ENCODE data around the gene HMMR.

DNA sequence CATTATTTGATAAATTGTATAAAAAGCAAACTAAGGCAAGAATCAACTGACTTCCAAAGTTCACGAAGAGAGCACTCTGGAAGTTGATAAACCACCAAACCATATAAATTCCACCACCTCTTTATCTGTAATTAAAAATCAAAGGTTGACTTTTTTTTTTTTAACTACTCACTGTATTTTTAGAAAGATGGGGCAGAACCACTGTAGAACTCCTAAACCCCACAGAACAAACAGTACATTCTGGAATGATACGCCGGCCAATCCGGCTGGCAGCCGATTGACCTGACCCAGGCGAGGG is 23.5 kb upstream of the HMMR start:
- TF ChIP-seq, protein P1, sequence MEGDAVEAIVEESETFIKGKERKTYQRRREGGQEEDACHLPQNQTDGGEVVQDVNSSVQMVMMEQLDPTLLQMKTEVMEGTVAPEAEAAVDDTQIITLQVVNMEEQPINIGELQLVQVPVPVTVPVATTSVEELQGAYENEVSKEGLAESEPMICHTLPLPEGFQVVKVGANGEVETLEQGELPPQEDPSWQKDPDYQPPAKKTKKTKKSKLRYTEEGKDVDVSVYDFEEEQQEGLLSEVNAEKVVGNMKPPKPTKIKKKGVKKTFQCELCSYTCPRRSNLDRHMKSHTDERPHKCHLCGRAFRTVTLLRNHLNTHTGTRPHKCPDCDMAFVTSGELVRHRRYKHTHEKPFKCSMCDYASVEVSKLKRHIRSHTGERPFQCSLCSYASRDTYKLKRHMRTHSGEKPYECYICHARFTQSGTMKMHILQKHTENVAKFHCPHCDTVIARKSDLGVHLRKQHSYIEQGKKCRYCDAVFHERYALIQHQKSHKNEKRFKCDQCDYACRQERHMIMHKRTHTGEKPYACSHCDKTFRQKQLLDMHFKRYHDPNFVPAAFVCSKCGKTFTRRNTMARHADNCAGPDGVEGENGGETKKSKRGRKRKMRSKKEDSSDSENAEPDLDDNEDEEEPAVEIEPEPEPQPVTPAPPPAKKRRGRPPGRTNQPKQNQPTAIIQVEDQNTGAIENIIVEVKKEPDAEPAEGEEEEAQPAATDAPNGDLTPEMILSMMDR (IDR thresholded peaks at IDR 0.05 in 2 of 3, conservative IDR thresholded peaks at IDR 0.05 in 1 of 3; ENCODE audit: insufficient read depth in 2 of 3, low read depth in 1 of 3, low read length in 3 of 3): no peak
- TF ChIP-seq KDM4B (IDR thresholded peaks at IDR 0.05; ENCODE audit: borderline replicate concordance in 2 of 2, low read depth in 1 of 2) (no peak), TARDBP (IDR thresholded peaks at IDR 0.05) (no peak), SAP30 (IDR thresholded peaks at IDR 0.05; ENCODE audit: borderline replicate concordance, insufficient read depth, low read depth, low read length, poor library complexity, severe bottlenecking) (no peak), POLR2A (conservative IDR thresholded peaks at IDR 0.05) (peak; percentile 91), BACH1 (tag; IDR thresholded peaks at IDR 0.05) (no peak), POLR2AphosphoS2 (IDR thresholded peaks at IDR 0.05; ENCODE audit: low read length) (no peak), TAF9B (IDR thresholded peaks at IDR 0.05; ENCODE audit: partially characterized antibody) (peak; percentile 55), MXI1 (IDR thresholded peaks at IDR 0.05; ENCODE audit: low read depth, low read length) (no peak)
- TF ChIP-seq, protein P2, sequence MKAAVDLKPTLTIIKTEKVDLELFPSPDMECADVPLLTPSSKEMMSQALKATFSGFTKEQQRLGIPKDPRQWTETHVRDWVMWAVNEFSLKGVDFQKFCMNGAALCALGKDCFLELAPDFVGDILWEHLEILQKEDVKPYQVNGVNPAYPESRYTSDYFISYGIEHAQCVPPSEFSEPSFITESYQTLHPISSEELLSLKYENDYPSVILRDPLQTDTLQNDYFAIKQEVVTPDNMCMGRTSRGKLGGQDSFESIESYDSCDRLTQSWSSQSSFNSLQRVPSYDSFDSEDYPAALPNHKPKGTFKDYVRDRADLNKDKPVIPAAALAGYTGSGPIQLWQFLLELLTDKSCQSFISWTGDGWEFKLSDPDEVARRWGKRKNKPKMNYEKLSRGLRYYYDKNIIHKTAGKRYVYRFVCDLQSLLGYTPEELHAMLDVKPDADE (conservative IDR thresholded peaks at IDR 0.05; ENCODE audit: control insufficient read depth, low read depth, low read length): no peak
- TF ChIP-seq, protein P3, sequence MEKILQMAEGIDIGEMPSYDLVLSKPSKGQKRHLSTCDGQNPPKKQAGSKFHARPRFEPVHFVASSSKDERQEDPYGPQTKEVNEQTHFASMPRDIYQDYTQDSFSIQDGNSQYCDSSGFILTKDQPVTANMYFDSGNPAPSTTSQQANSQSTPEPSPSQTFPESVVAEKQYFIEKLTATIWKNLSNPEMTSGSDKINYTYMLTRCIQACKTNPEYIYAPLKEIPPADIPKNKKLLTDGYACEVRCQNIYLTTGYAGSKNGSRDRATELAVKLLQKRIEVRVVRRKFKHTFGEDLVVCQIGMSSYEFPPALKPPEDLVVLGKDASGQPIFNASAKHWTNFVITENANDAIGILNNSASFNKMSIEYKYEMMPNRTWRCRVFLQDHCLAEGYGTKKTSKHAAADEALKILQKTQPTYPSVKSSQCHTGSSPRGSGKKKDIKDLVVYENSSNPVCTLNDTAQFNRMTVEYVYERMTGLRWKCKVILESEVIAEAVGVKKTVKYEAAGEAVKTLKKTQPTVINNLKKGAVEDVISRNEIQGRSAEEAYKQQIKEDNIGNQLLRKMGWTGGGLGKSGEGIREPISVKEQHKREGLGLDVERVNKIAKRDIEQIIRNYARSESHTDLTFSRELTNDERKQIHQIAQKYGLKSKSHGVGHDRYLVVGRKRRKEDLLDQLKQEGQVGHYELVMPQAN (IDR thresholded peaks at IDR 0.05; ENCODE audit: borderline replicate concordance): no peak
- TF ChIP-seq, protein P4, sequence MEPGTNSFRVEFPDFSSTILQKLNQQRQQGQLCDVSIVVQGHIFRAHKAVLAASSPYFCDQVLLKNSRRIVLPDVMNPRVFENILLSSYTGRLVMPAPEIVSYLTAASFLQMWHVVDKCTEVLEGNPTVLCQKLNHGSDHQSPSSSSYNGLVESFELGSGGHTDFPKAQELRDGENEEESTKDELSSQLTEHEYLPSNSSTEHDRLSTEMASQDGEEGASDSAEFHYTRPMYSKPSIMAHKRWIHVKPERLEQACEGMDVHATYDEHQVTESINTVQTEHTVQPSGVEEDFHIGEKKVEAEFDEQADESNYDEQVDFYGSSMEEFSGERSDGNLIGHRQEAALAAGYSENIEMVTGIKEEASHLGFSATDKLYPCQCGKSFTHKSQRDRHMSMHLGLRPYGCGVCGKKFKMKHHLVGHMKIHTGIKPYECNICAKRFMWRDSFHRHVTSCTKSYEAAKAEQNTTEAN (CRISPR knock-in tag; IDR thresholded peaks at IDR 0.05): no peak

Measured in K562 (cell line).